DMS 273 (cell line): Measurements from ENCODE around the gene TECTB.
"Not testable (repeated sequence)": the region's sequence is repeated elsewhere in the genome, so short reads cannot be mapped to it uniquely, and the experiment has no call there.

ENCODE experiments used
- DNase-seq: peaks from one replicate; lab custom pipeline; 2025; ENCODE audit not compliant: unreplicated experiment; lab: John Stamatoyannopoulos, UW

The TECTB gene

GRCh38 chr10:112283100-112283499 is at the start of gene TECTB:
Gene TECTB (plus strand): TSS chr10:112283400. CDS start chr10:112283735, 335 bp downstream.
- no peak for DNase-seq

- no peak for DNase-seq
Measured at GRCh38 chr10:112235141-112235540, 48.1 kb upstream of the TECTB start.

- DNase-seq = no peak
Measured at GRCh38 chr10:112235920-112236319, 47.3 kb upstream of the TECTB start.

- DNase-seq = no peak
Measured at GRCh38 chr10:112236486-112236885, 46.7 kb upstream of the TECTB start.

- no peak for DNase-seq
Measured at GRCh38 chr10:112239347-112239746, 43.9 kb upstream of the TECTB start.

GRCh38 chr10:112240441-112240840 is 42.8 kb upstream of the TECTB start:
- DNase-seq = no peak

- no peak for DNase-seq
Measured at GRCh38 chr10:112241651-112242341, 41.4 kb upstream of the TECTB start.

- no peak for DNase-seq
Measured at GRCh38 chr10:112242769-112243168, 40.4 kb upstream of the TECTB start.

GRCh38 chr10:112243713-112244112 is 39.5 kb upstream of the TECTB start:
- DNase-seq = no peak

GRCh38 chr10:112244197-112244596 is 39.0 kb upstream of the TECTB start:
- DNase-seq = no peak

GRCh38 chr10:112247791-112248190 is 35.4 kb upstream of the TECTB start:
- no peak for DNase-seq

GRCh38 chr10:112248584-112249295 is 34.5 kb upstream of the TECTB start:
- no peak for DNase-seq

- no peak for DNase-seq
Measured at GRCh38 chr10:112249722-112250121, 33.5 kb upstream of the TECTB start.

- no peak for DNase-seq
Measured at GRCh38 chr10:112250555-112250954, 32.6 kb upstream of the TECTB start.

- DNase-seq = not testable (repeated sequence)
Measured at GRCh38 chr10:112251238-112251637, 32.0 kb upstream of the TECTB start.

GRCh38 chr10:112258407-112258806 is 24.8 kb upstream of the TECTB start:
- DNase-seq = no peak

- DNase-seq = no peak
Measured at GRCh38 chr10:112259688-112260087, 23.5 kb upstream of the TECTB start.

- DNase-seq = no peak
Measured at GRCh38 chr10:112260831-112261230, 22.4 kb upstream of the TECTB start.

GRCh38 chr10:112261281-112261822 is 21.8 kb upstream of the TECTB start:
- no peak for DNase-seq

GRCh38 chr10:112262546-112262945 is 20.7 kb upstream of the TECTB start:
- no peak for DNase-seq

- DNase-seq = no peak
Measured at GRCh38 chr10:112265745-112266144, 17.5 kb upstream of the TECTB start.

- no peak for DNase-seq
Measured at GRCh38 chr10:112269266-112269665, 13.9 kb upstream of the TECTB start.
